ENCODE measurements around the gene RTL1.

Gene RTL1

GRCh38 chr14:100846309-100846859 lies 57.1 kb downstream of the RTL1 start:
- TF ChIP-seq GATA3 (IDR thresholded peaks at IDR 0.05; ENCODE audit: low read depth, low read length) = no peak
- TF ChIP-seq GATA2 (IDR thresholded peaks at IDR 0.05; ENCODE audit: low read depth, low read length) = no peak

GRCh38 chr14:100845341-100845740 lies 58.2 kb downstream of the RTL1 start:
- TF ChIP-seq GATA2 (IDR thresholded peaks at IDR 0.05; ENCODE audit: low read depth, low read length) = no peak
- TF ChIP-seq GATA3 (IDR thresholded peaks at IDR 0.05; ENCODE audit: low read depth, low read length) = no peak

- no peak for TF ChIP-seq GATA3 (IDR thresholded peaks at IDR 0.05; ENCODE audit: low read depth, low read length)
- TF ChIP-seq GATA2 (IDR thresholded peaks at IDR 0.05; ENCODE audit: low read depth, low read length) = no peak
These were observed 58.7 kb downstream of the RTL1 start for GRCh38 chr14:100844846-100845245.

- no peak for TF ChIP-seq GATA3 (IDR thresholded peaks at IDR 0.05; ENCODE audit: low read depth, low read length)
- TF ChIP-seq GATA2 (IDR thresholded peaks at IDR 0.05; ENCODE audit: low read depth, low read length) = no peak
These were observed 59.1 kb downstream of the RTL1 start for GRCh38 chr14:100844421-100844820.

- no peak for TF ChIP-seq GATA3 (IDR thresholded peaks at IDR 0.05; ENCODE audit: low read depth, low read length)
- no peak for TF ChIP-seq GATA2 (IDR thresholded peaks at IDR 0.05; ENCODE audit: low read depth, low read length)
These were observed 59.5 kb downstream of the RTL1 start for GRCh38 chr14:100844082-100844408.

- TF ChIP-seq GATA3 (IDR thresholded peaks at IDR 0.05; ENCODE audit: low read depth, low read length) = no peak
- no peak for TF ChIP-seq GATA2 (IDR thresholded peaks at IDR 0.05; ENCODE audit: low read depth, low read length)
These were observed 60.7 kb downstream of the RTL1 start for GRCh38 chr14:100842799-100843198.

GRCh38 chr14:100841761-100842403 lies 61.6 kb downstream of the RTL1 start:
- TF ChIP-seq GATA2 (IDR thresholded peaks at IDR 0.05; ENCODE audit: low read depth, low read length) (no peak), GATA3 (IDR thresholded peaks at IDR 0.05; ENCODE audit: low read depth, low read length) (no peak)

- TF ChIP-seq GATA2 (IDR thresholded peaks at IDR 0.05; ENCODE audit: low read depth, low read length) (no peak), GATA3 (IDR thresholded peaks at IDR 0.05; ENCODE audit: low read depth, low read length) (no peak)
These were observed 62.3 kb downstream of the RTL1 start for GRCh38 chr14:100841066-100841760.

- TF ChIP-seq GATA2 (IDR thresholded peaks at IDR 0.05; ENCODE audit: low read depth, low read length) = no peak
- no peak for TF ChIP-seq GATA3 (IDR thresholded peaks at IDR 0.05; ENCODE audit: low read depth, low read length)
These were observed 63.0 kb downstream of the RTL1 start for GRCh38 chr14:100840286-100841065.

- no peak for TF ChIP-seq GATA3 (IDR thresholded peaks at IDR 0.05; ENCODE audit: low read depth, low read length)
- no peak; the same call in 1 of the 2 replicates for TF ChIP-seq GATA2 (IDR thresholded peaks at IDR 0.05; ENCODE audit: low read depth, low read length)
These were observed 63.8 kb downstream of the RTL1 start for GRCh38 chr14:100839681-100840111.

- TF ChIP-seq GATA3 (IDR thresholded peaks at IDR 0.05; ENCODE audit: low read depth, low read length) = no peak
- TF ChIP-seq GATA2 (IDR thresholded peaks at IDR 0.05; ENCODE audit: low read depth, low read length) = no peak
These were observed 64.3 kb downstream of the RTL1 start for GRCh38 chr14:100839315-100839585.

- TF ChIP-seq GATA3 (IDR thresholded peaks at IDR 0.05; ENCODE audit: low read depth, low read length) = no peak
These were observed 64.8 kb downstream of the RTL1 start for GRCh38 chr14:100838493-100839314.

- TF ChIP-seq GATA3 (IDR thresholded peaks at IDR 0.05; ENCODE audit: low read depth, low read length) (no peak), GATA2 (IDR thresholded peaks at IDR 0.05; ENCODE audit: low read depth, low read length) (no peak)
These were observed 65.6 kb downstream of the RTL1 start for GRCh38 chr14:100837805-100838350.

Measured in SH-SY5Y (cell line).